ENCODE data around the gene MAD2L1BP. TPM values are rescaled to one million over a fixed set of nuclear protein-coding genes. Genes with fewer than 3 reads are reported as not detected.
"Not testable (repeated sequence)": the region's sequence is repeated elsewhere in the genome, so short reads cannot be mapped to it uniquely, and the experiment has no call there.

Gene MAD2L1BP, protein sequence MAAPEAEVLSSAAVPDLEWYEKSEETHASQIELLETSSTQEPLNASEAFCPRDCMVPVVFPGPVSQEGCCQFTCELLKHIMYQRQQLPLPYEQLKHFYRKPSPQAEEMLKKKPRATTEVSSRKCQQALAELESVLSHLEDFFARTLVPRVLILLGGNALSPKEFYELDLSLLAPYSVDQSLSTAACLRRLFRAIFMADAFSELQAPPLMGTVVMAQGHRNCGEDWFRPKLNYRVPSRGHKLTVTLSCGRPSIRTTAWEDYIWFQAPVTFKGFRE
- 10 to 100 TPM; 41.8 to 44.3 TPM for total RNA-seq

DNA sequence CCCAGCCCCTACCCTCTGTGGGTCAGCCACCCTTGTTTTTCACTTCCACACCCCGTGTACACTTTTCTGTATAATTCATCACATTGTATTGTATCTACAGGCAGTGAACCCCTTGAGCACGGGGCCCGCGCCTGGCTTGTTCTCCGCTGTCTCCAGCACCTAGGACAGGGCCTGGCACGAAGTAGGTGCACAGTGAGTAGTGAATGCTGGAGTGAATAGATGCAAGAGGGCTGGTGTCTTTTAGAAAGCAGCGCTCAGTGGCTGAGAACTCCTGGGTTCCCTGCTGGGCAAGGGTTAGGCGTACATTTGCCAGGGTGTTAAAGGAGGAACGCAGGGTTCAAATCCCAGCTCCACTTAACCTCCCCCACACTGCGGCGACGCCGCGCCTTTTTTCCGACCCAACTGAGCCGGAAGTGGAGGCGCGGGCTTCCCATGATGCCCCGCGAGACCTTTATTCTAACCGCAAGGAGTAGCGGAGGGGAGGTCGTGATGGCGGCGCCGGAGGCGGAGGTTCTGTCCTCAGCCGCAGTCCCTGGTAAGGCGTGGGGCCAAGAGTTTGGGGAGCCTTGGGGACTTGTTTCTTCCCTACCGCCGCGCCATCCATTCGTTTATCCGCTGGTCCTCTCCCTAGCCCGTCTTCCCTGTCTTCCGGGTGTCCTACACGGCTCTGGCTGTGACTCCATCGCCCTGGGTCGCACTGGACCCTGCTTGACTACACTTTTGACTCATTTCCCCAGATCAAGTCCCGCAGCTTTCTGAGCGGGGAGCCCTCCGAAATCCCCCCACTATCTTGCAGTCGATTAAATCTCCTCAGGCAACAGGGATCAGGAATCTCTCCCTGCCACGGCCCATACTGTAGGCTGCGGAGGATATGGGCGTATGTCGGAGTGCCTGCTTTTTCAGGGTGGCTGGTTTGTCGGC lies at the start of gene MAD2L1BP:
TSS of gene MAD2L1BP (plus strand) at position 454 of the 921 bp plus-strand sequence. CDS start at position 490, 36 bp downstream.
- peak; percentile 91 for DNase-seq
- H3K4me1 Mint-ChIP-seq, result peaks cover 50% of the 10 kb centered on the region
- CTCF ChIA-PET, result interaction anchor here (2.0 to 2.8 kb wide), 3 partner anchors 10 to 134 kb away, joined by 6 to 11 read pairs (median 11); partner anchors contain the start of gene RSPH9
- H3K27ac Mint-ChIP-seq, result peak within 1 kb of the TSS; percentile 93
- H3K36me3 Mint-ChIP-seq (ENCODE audit: low read depth), result peaks cover 41% of the 10 kb centered on the region
- POLR2A ChIA-PET, result no interaction called here
- H3K4me3 Mint-ChIP-seq, result peak within 1 kb of the TSS; percentile 98
- no peaks in the 10 kb centered on the region for H3K27me3 Mint-ChIP-seq
- H3K9me3 Mint-ChIP-seq, result no peaks in the 10 kb centered on the region

DNA sequence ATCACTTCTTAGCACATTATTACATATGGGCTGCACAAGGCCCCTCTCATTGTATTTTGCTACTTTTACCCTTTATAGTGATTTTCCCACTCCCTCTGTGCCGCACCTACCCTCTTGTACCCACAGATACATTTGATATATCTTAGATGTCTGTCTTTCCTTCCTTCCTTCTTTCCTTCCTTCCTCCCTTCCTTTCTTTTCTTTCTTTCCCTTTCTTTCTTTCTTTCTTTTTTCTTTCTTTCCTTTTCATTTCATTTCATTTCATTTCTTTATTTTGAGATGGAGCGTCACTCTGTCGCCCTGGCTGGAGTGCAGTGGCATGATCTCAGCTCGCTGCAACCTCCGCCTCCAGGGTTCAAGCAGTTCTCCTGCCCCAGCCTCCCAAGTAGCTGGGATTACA lies 47.4 kb upstream of the MAD2L1BP start:
- ChIA-PET POLR2A (no interaction called here), CTCF (interaction anchor here (1.4 kb wide), 1 partner anchor 17 kb away, joined by 4 read pairs; no protein-coding TSS in a partner anchor)
- Mint-ChIP-seq H3K9me3 (no peaks in the 10 kb centered on the region), H3K36me3 (ENCODE audit: low read depth) (peaks cover 59% of the 10 kb centered on the region), H3K27me3 (no peaks in the 10 kb centered on the region), H3K27ac (no peak overlapping the region), H3K4me1 (peaks cover 42% of the 10 kb centered on the region), H3K4me3 (no peak overlapping the region)
- no peak for DNase-seq

DNA sequence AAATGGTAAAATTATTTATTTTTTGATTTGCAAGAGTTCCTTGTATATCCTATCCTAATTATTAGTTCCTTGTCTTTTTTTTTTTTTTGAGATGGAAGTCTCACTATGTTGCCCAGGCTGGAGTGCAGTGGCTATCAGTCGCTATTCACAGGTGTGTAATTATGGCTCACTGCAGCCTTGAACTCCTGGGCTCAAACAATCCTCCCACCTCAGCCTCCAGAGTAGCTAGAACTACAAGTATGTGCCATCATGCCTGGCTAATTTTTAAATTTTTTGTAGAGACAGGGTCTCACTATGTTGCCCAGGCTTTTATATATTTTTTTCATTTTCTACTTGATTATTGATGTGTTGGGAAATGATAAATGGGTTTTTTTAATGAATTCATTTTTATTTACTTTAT lies 46.1 kb upstream of the MAD2L1BP start:
- POLR2A ChIA-PET, H3K4me3 Mint-ChIP-seq, DNase-seq, H3K27ac Mint-ChIP-seq, H3K9me3 Mint-ChIP-seq, H3K27me3 Mint-ChIP-seq: not testable (repeated sequence)
- Mint-ChIP-seq H3K36me3 (ENCODE audit: low read depth) (peaks cover 47% of the 10 kb centered on the region), H3K4me1 (peaks cover 30% of the 10 kb centered on the region)
- CTCF ChIA-PET, result interaction anchor here (0.6 kb wide), 2 partner anchors 90 to 140 kb away, joined by 3 read pairs; no protein-coding TSS in a partner anchor

DNA sequence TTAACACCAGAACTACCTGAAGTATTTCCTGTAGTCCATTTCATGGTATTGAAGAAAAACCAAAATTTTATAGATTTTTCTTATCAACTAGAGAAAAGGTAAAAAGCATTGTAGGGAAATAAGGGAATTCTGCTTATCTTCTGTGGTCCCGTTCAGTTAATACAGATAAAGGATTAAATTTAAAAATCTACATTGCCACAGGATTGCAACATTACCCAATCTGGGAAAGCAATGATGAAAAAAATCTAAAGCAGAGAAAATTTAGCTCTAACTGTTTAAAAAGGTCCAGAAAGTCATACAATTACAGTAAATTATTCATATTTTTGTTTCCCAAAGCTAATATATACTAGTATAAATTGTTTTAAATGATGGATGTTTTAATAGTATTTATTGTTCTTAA lies 41.7 kb upstream of the MAD2L1BP start:
- peaks cover 31% of the 10 kb centered on the region for H3K36me3 Mint-ChIP-seq (ENCODE audit: low read depth)
- CTCF ChIA-PET, result interaction anchor here (1.0 to 1.6 kb wide), 4 partner anchors 9 to 62 kb away, joined by 4 to 6 read pairs (median 4); no protein-coding TSS in a partner anchor
- H3K4me3 Mint-ChIP-seq, result no peak overlapping the region
- no peak for DNase-seq
- no peak overlapping the region for H3K27ac Mint-ChIP-seq
- H3K9me3 Mint-ChIP-seq, result no peaks in the 10 kb centered on the region
- H3K4me1 Mint-ChIP-seq, result peaks cover 10% of the 10 kb centered on the region
- POLR2A ChIA-PET, result no interaction called here
- H3K27me3 Mint-ChIP-seq, result no peaks in the 10 kb centered on the region

DNA sequence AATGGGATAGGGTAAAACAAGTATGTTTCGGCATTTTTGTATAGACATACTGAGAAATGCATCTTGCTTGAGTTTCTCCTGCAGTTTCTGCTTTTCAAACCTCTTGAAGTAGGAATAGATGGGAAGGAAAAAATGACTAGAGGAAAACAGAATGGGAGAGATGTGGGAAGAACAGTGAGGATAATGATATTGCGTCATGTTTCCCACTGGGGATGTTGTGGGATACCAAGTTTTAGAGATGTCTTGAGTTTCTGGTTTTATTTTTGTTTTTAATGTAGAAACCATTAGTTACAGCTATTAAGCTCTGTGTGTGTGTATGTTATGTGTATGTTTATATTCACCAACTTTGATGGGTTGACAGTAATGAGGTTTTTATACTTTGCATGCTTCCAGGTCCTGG lies 35.0 kb upstream of the MAD2L1BP start:
- Mint-ChIP-seq H3K4me1 (no peaks in the 10 kb centered on the region), H3K27me3 (no peaks in the 10 kb centered on the region), H3K4me3 (no peak overlapping the region), H3K36me3 (ENCODE audit: low read depth) (peaks cover 54% of the 10 kb centered on the region), H3K27ac (no peak overlapping the region), H3K9me3 (no peaks in the 10 kb centered on the region)
- DNase-seq, result no peak
- ChIA-PET CTCF (interaction anchor here (0.6 to 1.2 kb wide), 3 partner anchors 7 to 24 kb away, joined by 3 read pairs; no protein-coding TSS in a partner anchor), POLR2A (no interaction called here)

DNA sequence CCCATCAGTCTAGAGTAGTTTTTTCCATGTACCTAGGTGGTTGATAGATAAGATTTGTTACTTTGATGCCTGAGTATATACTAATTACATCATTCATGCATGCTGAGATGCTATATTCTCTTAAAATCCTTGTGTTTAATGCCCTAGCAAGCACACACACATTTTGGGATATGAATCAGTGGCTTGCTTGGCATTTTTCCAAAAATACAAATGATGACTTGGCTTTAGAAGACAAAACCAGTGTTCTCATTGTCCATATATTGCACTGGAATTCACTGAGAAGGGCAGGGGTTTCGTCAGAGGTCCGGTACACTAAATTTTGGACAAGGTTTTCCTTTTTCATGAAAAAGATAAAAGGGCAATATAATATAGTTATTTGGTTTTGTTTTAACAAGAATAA lies 31.5 kb upstream of the MAD2L1BP start:
- Mint-ChIP-seq H3K9me3 (no peaks in the 10 kb centered on the region), H3K4me1 (peaks cover 7% of the 10 kb centered on the region), H3K27me3 (no peaks in the 10 kb centered on the region), H3K27ac (peak overlapping the region; percentile 54), H3K36me3 (ENCODE audit: low read depth) (peaks cover 63% of the 10 kb centered on the region), H3K4me3 (no peak overlapping the region)
- DNase-seq, result no peak
- ChIA-PET CTCF (no interaction called here), POLR2A (no interaction called here)

DNA sequence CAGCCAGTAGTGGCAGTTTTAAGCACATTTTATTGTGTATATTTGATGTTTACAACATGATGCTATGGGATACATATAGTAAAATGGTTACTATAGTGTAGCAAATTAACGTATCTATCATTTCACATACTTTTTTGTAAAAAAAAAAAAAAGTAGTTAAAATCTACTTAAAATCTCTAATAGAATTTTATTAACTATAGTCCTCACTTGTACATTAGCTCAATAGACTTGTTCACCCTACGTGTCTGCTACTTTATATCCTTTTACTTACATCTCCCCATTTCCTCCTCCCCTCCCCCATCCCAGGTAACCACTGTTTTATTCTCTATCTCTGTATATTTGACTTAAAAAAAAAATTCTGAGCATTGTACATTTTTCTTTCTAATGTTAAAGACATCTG lies 29.6 kb upstream of the MAD2L1BP start:
- no peaks in the 10 kb centered on the region for H3K9me3 Mint-ChIP-seq
- ChIA-PET POLR2A (no interaction called here), CTCF (interaction anchor here (0.6 to 0.7 kb wide), 3 partner anchors 50 to 292 kb away, joined by 3 to 4 read pairs (median 3); no protein-coding TSS in a partner anchor)
- H3K27me3 Mint-ChIP-seq, result no peaks in the 10 kb centered on the region
- H3K4me3 Mint-ChIP-seq, result no peak overlapping the region
- no peak for DNase-seq
- no peak overlapping the region for H3K27ac Mint-ChIP-seq
- peaks cover 7% of the 10 kb centered on the region for H3K4me1 Mint-ChIP-seq
- peaks cover 60% of the 10 kb centered on the region for H3K36me3 Mint-ChIP-seq (ENCODE audit: low read depth)

DNA sequence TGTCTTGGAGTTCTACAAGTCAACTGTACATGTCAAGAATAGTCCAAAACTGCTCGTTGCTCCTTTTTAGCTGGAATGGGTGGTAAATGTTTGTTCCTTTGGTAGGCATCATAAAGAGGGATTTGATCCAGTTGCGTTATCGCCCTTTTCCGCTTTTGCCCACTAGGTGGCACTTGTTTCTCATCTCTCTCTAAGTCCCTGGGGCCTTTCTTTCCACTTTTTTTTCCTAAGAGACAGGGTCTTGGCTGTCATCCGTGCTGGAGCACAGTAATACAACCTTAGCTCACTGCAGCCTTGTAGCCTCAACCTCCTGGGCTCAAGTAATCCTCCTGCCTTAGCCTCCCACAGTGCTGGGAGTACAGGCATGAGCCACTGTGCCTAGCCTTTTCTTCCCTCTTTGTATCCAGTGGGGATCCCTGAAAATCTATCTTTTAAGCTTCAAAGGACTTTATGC lies 27.3 kb upstream of the MAD2L1BP start:
- POLR2A ChIA-PET, result no interaction called here
- peaks cover 7% of the 10 kb centered on the region for H3K4me1 Mint-ChIP-seq
- CTCF ChIA-PET, result interaction anchor here (0.6 to 1.4 kb wide), 4 partner anchors 8 to 379 kb away, joined by 3 to 4 read pairs (median 4); no protein-coding TSS in a partner anchor
- peaks cover 56% of the 10 kb centered on the region for H3K36me3 Mint-ChIP-seq (ENCODE audit: low read depth)
- H3K27ac Mint-ChIP-seq, result no peak overlapping the region
- H3K4me3 Mint-ChIP-seq, result no peak overlapping the region
- DNase-seq, result peak; percentile 67
- no peaks in the 10 kb centered on the region for H3K27me3 Mint-ChIP-seq
- H3K9me3 Mint-ChIP-seq, result no peaks in the 10 kb centered on the region

DNA sequence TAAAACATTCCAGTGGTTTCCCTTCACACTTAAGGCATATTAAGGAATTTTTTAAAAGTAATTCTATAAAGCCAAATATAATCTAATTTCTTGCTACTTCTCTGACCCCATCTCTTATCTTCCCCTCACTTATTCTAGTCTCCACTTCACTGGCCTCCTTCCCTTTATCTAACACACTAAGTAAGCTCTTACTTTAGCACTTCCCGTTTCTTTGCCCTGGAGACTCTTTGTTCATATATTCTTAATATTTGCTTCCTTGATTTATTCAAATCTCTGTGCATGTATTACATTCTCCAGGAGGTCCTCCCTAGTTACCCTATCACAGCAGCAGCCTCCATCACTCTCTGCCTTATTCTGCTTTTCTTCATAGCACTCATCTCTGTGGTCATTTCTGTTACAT lies 26.8 kb upstream of the MAD2L1BP start:
- Mint-ChIP-seq H3K27ac (no peak overlapping the region), H3K9me3 (no peaks in the 10 kb centered on the region), H3K4me1 (peaks cover 7% of the 10 kb centered on the region), H3K4me3 (no peak overlapping the region), H3K36me3 (ENCODE audit: low read depth) (peaks cover 56% of the 10 kb centered on the region), H3K27me3 (no peaks in the 10 kb centered on the region)
- ChIA-PET CTCF (interaction anchor here (0.6 to 1.4 kb wide), 2 partner anchors 12 to 380 kb away, joined by 3 to 4 read pairs; no protein-coding TSS in a partner anchor), POLR2A (no interaction called here)
- DNase-seq, result no peak

DNA sequence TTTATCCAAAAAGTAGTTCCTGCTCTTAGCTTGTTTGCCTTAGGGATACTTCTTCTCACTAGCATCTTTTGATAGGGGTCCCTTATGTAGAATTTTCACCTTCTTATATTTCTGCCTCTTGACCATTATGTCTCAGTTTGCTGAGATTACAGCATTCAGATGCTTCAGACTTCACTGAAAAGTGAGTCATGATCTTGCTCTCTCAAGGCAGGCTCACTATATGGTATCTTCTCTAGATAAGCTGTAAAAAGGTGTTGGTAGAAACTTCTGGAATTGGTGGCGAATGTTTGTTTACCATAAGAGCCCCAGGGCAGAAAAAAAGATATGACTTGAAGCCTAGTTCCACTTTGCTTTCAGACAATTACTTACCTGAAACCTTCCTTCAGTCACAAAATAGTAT lies 26.2 kb upstream of the MAD2L1BP start:
- Mint-ChIP-seq H3K36me3 (ENCODE audit: low read depth) (peaks cover 55% of the 10 kb centered on the region), H3K27ac (no peak overlapping the region)
- POLR2A ChIA-PET, result no interaction called here

DNA sequence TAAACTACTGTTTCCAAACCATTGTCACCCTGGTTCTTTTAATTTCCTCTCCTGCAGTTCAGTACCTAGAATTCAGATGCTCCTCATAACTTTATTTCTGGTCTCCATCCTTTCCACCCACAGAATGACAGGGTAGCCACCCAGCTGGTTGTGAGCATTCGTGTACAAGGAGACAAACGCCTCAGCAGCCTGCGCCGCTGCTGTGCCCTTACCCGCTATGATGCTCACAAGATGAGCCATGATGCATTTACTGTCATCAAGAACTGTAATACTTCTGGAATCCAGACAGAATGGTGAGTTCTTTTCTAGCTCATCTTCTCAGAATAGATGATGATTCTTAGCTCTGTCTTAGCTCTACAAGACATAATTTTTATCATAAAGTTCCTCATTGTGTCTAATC lies 25.2 kb upstream of the MAD2L1BP start:
- Mint-ChIP-seq H3K27me3 (no peaks in the 10 kb centered on the region), H3K27ac (no peak overlapping the region), H3K4me3 (no peak overlapping the region), H3K9me3 (no peaks in the 10 kb centered on the region), H3K4me1 (peaks cover 7% of the 10 kb centered on the region), H3K36me3 (ENCODE audit: low read depth) (peaks cover 56% of the 10 kb centered on the region)
- DNase-seq, result no peak
- ChIA-PET CTCF (interaction anchor here (1.1 kb wide), 1 partner anchor 10 kb away, joined by 3 read pairs; no protein-coding TSS in a partner anchor), POLR2A (no interaction called here)

More for the DNA sequence above, 26.2 kb upstream of the MAD2L1BP start:
- no peaks in the 10 kb centered on the region for H3K9me3 Mint-ChIP-seq
- CTCF ChIA-PET, result interaction anchor here (1.4 kb wide), 1 partner anchor 11 kb away, joined by 3 read pairs; no protein-coding TSS in a partner anchor
- H3K4me3 Mint-ChIP-seq, result no peak overlapping the region
- no peak for DNase-seq
- H3K4me1 Mint-ChIP-seq, result peaks cover 7% of the 10 kb centered on the region
- H3K27me3 Mint-ChIP-seq, result no peaks in the 10 kb centered on the region

DNA sequence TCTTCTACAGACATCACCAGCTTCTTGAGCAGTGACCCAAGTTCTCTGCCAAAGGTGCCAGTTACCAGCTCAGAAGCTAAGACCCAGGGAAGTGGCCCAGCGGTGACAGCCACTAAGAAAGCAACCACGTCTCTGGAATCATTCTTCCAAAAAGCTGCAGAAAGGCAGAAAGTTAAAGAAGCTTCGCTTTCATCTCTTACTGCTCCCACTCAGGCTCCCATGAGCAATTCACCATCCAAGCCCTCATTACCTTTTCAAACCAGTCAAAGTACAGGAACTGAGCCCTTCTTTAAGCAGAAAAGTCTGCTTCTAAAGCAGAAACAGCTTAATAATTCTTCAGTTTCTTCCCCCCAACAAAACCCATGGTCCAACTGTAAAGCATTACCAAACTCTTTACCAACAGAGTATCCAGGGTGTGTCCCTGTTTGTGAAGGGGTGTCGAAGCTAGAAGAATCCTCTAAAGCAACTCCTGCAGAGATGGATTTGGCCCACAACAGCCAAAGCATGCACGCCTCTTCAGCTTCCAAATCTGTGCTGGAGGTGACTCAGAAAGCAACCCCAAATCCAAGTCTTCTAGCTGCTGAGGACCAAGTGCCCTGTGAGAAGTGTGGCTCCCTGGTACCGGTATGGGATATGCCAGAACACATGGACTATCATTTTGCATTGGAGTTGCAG lies 21.8 kb upstream of the MAD2L1BP start:
- no peak overlapping the region for H3K27ac Mint-ChIP-seq
- no peak overlapping the region for H3K4me3 Mint-ChIP-seq
- peaks cover 2% of the 10 kb centered on the region for H3K4me1 Mint-ChIP-seq
- CTCF ChIA-PET, result interaction anchor here (0.9 to 2.0 kb wide), 5 partner anchors 11 to 74 kb away, joined by 3 to 4 read pairs (median 3); no protein-coding TSS in a partner anchor
- peaks cover 52% of the 10 kb centered on the region for H3K36me3 Mint-ChIP-seq (ENCODE audit: low read depth)
- DNase-seq, result no peak
- POLR2A ChIA-PET, result no interaction called here
- no peaks in the 10 kb centered on the region for H3K27me3 Mint-ChIP-seq
- H3K9me3 Mint-ChIP-seq, result no peaks in the 10 kb centered on the region
